SK-N-SH (cell line): ENCODE data around the gene DVL2. TPM values are rescaled to one million over a fixed set of nuclear protein-coding genes. Genes with fewer than 3 reads are reported as not detected.

Source experiments
- CTCF ChIA-PET: fragments of 300-600, 350-600 bp; formaldehyde crosslinking; extraction: SDS; loops from one replicate; lab custom pipeline; 2021; lab: Yijun Ruan, JAX
- POLR2A ChIA-PET: fragments of 350-600 bp; sonication (Branson Sonifier 250); formaldehyde crosslinking; extraction: SDS; loops from one replicate; lab custom pipeline; 2020; ENCODE audit warnings: antibody characterized with exemption, inconsistent platforms; lab: Yijun Ruan, JAX
- DNase-seq: peaks from one replicate; pipeline ENCODE4 v3.0.0; 2012
- H2AFZ ChIP-seq: fragments of 200-600 bp; sonication (generic); 2 replicates; pipeline ENCODE4 v1.8.1; 2016; ENCODE audit warnings: antibody characterized with exemption, mild to moderate bottlenecking, low read depth
- H3F3A ChIP-seq: fragments of 200-600 bp; sonication (generic); replicated peaks from 2 replicates; pipeline ENCODE3; 2016; ENCODE audit warnings: antibody characterized with exemption, mild to moderate bottlenecking; ENCODE audit not compliant: insufficient read depth
- H3K27ac ChIP-seq, 2 experiments: fragments of 200-500 bp in 1 of 2; fragments of 200-600 bp in 1 of 2; sonication (Bioruptor generic) in 1 of 2; sonication (generic), shearing (Covaris generic) in 1 of 2; 2 replicates each; pipeline versions ENCODE4 v1.5.1 to v1.6.1; 2014 to 2016; ENCODE audit warnings: low read depth in 2 of 2, inconsistent platforms in 1 of 2, low read length in 1 of 2, mild to moderate bottlenecking in 1 of 2, mixed read lengths in 1 of 2
- H3K27me3 ChIP-seq: fragments of 200-600 bp; sonication (generic), shearing (Covaris generic); 2 replicates; pipeline ENCODE4 v1.6.1; 2016; ENCODE audit warnings: mixed run types; ENCODE audit not compliant: insufficient read depth
- H3K36me3 ChIP-seq, 2 experiments: fragments of 200-500 bp in 1 of 2; fragments of 200-600 bp in 1 of 2; sonication (Bioruptor generic) in 1 of 2; sonication (generic) in 1 of 2; replicated peaks in 1 of 2; 2 replicates each; pipeline versions ENCODE3 to v1.5.1; 2014 to 2016; ENCODE audit warnings: low read length in 1 of 2, mild to moderate bottlenecking in 1 of 2; ENCODE audit not compliant: insufficient read depth in 2 of 2, control insufficient read depth in 1 of 2
- H3K4me1 ChIP-seq, 2 experiments: fragments of 200-500 bp in 1 of 2; fragments of 200-600 bp in 1 of 2; sonication (Bioruptor generic) in 1 of 2; sonication (generic), shearing (Covaris generic) in 1 of 2; 2 replicates each; pipeline versions ENCODE4 v1.5.1 to v1.6.1; 2014 to 2016; ENCODE audit warnings: low read depth in 1 of 2, low read length in 1 of 2, mixed run types in 1 of 2; ENCODE audit not compliant: insufficient read depth in 2 of 2, control insufficient read depth in 1 of 2
- H3K4me2 ChIP-seq: fragments of 200-600 bp; sonication (generic), shearing (Covaris generic); 2 replicates; pipeline ENCODE4 v1.6.1; 2017; ENCODE audit warnings: mixed run types
- H3K4me3 ChIP-seq, 2 experiments: fragments of 200-500 bp in 1 of 2; fragments of 200-600 bp in 1 of 2; sonication (Bioruptor generic) in 1 of 2; sonication (generic), shearing (Covaris generic) in 1 of 2; 2 replicates each; pipeline versions ENCODE4 v1.5.1 to v1.8.1; 2014 to 2016; ENCODE audit warnings: low read depth in 2 of 2, inconsistent platforms in 1 of 2, low read length in 1 of 2, mild to moderate bottlenecking in 1 of 2, mixed read lengths in 1 of 2, moderate library complexity in 1 of 2
- H3K79me2 ChIP-seq: fragments of 200-600 bp; sonication (generic); 2 replicates; pipeline ENCODE4 v1.8.1; 2017; ENCODE audit warnings: mild to moderate bottlenecking; ENCODE audit not compliant: insufficient read depth
- H3K9ac ChIP-seq: fragments of 200-600 bp; sonication (generic); 2 replicates; pipeline ENCODE4 v1.6.1; 2017; ENCODE audit warnings: mixed run types
- H3K9me2 ChIP-seq: fragments of 200-600 bp; sonication (generic); 2 replicates; pipeline ENCODE4 v1.6.1; 2017; ENCODE audit warnings: mixed run types
- H3K9me3 ChIP-seq: fragments of 200-600 bp; sonication (generic); 2 replicates; pipeline ENCODE4 v1.6.1; 2017; ENCODE audit warnings: mixed run types, mild to moderate bottlenecking, moderate library complexity
- H4K20me1 ChIP-seq: fragments of 200-600 bp; sonication (generic); 2 replicates; pipeline ENCODE4 v1.6.1; 2017; ENCODE audit warnings: mild to moderate bottlenecking, mixed run types; ENCODE audit not compliant: insufficient read depth
- CTCF ChIP-seq: fragments of 200-600 bp; sonication (generic); IDR thresholded peaks from 2 replicates; pipeline ENCODE4 v1.6.1; 2017; ENCODE audit warnings: antibody characterized with exemption, mild to moderate bottlenecking, moderate library complexity
- EZH2phosphoT487 ChIP-seq: fragments of 200-600 bp; sonication (generic); IDR thresholded peaks from 2 replicates; pipeline ENCODE4 v1.6.1; 2017; ENCODE audit warnings: low read depth, mixed run types, mild to moderate bottlenecking, antibody characterized with exemption, moderate library complexity, borderline replicate concordance
- FOXJ3 ChIP-seq: sonication (generic); formaldehyde crosslinking; IDR thresholded peaks from 2 replicates; pipeline ENCODE4 v1.5.1; 2020; ENCODE audit warnings: mild to moderate bottlenecking, missing genetic modification reagents
- FOXM1 ChIP-seq: IDR thresholded peaks from 2 replicates; pipeline ENCODE4 v1.4.0; 2012; ENCODE audit warnings: low read depth, mild to moderate bottlenecking
- JUND ChIP-seq: IDR thresholded peaks from 2 replicates; pipeline ENCODE4 v1.4.0; 2012
- MAX ChIP-seq: IDR thresholded peaks from 2 replicates; pipeline ENCODE4 v1.4.0; 2012; ENCODE audit warnings: low read depth
- NRF1 ChIP-seq: IDR thresholded peaks from 2 replicates; pipeline ENCODE4 v1.6.1; 2012; ENCODE audit warnings: low read depth, mild to moderate bottlenecking, low read length
- PBX3 ChIP-seq: IDR thresholded peaks from 2 replicates; pipeline ENCODE4; 2012
- POLR2AphosphoS5 ChIP-seq: IDR thresholded peaks from 2 replicates; pipeline ENCODE4 v1.6.1; 2012; ENCODE audit warnings: low read depth, low read length
- RAD21 ChIP-seq: IDR thresholded peaks from 2 replicates; pipeline ENCODE4 v1.6.1; 2012; ENCODE audit warnings: mild to moderate bottlenecking, low read length
- RCOR1 ChIP-seq: fragments of 150-350 bp; IDR thresholded peaks from 2 replicates; pipeline ENCODE4 v1.6.1; 2017; ENCODE audit warnings: antibody characterized with exemption, low read length
- TAF1 ChIP-seq: IDR thresholded peaks from 2 replicates; pipeline ENCODE4 v1.6.1; 2012; ENCODE audit warnings: low read depth, mild to moderate bottlenecking, low read length, moderate library complexity, borderline replicate concordance
- ZBTB33 ChIP-seq: IDR thresholded peaks from 2 replicates; pipeline ENCODE4 v1.4.0; 2012; ENCODE audit warnings: low read depth, borderline replicate concordance
- WGBS: methylation state at CpG from one replicate; pipeline ENCODE4 v1.1.6; 2017; ENCODE audit warnings: low lambda C conversion rate; 5-methylcytosine and 5-hydroxymethylcytosine counted together
- polyA plus RNA-seq, 3 experiments: library from polyadenylated mRNA; depleted of rRNA; stranded (reverse); fragments of >200 nt; gene quantifications; 2 replicates each; pipeline ENCODE4 v1.2.3, GENCODE V29; 2012

The DVL2 gene
- polyA plus RNA-seq, 1 of the 3 experiments (the other 2 are of a cell fraction) = 8.3 TPM

- TF ChIP-seq FOXJ3 = no peak
- TF ChIP-seq RAD21 = no peak
- TF ChIP-seq POLR2AphosphoS5 = no peak
- TF ChIP-seq TAF1 = no peak
- TF ChIP-seq NRF1 = no peak
- no peak for TF ChIP-seq EZH2phosphoT487
These were observed 42.6 kb downstream of the DVL2 start (continued) for GRCh38 chr17:7191571-7192270.

- no peaks in the 10 kb centered on the region for H3K4me1 ChIP-seq
- TF ChIP-seq ZBTB33 (no peak), FOXM1 (no peak)
- TF ChIP-seq, all 33 proteins: peak for 0
- H3K36me3 ChIP-seq = peaks cover 19 to 31% of the 10 kb centered on the region in 2 experiments
- no peak overlapping the region for H3K9ac ChIP-seq
- H4K20me1 ChIP-seq = no peaks in the 10 kb centered on the region
- 98% methylated on average over 11 of the region's 12 CpGs for WGBS
- ChIA-PET CTCF (interaction anchor here (0.8 to 1.5 kb wide), 2 partner anchors 23 to 139 kb away, joined by 3 to 4 read pairs; no protein-coding TSS in a partner anchor), POLR2A (no interaction called here)
- H3K27ac ChIP-seq = no peak overlapping the region
- no peak for DNase-seq
- no peak overlapping the region for H2AFZ ChIP-seq
- H3K9me3 ChIP-seq = no peaks in the 10 kb centered on the region
- no peaks in the 10 kb centered on the region for H3K9me2 ChIP-seq
- no peaks in the 10 kb centered on the region for H3K27me3 ChIP-seq
- no peak overlapping the region for H3K4me2 ChIP-seq
- no peaks in the 10 kb centered on the region for H3K79me2 ChIP-seq
- H3F3A ChIP-seq = no peaks in the 10 kb centered on the region
- H3K4me3 ChIP-seq = no peak overlapping the region
These were observed 43.2 kb downstream of the DVL2 start for GRCh38 chr17:7191069-7191468.

GRCh38 chr17:7190276-7190917 lies 43.9 kb downstream of the DVL2 start:
- WGBS = 93% methylated on average over 8 of the region's 14 CpGs
- no peak overlapping the region for H3K9ac ChIP-seq
- no peaks in the 10 kb centered on the region for H3F3A ChIP-seq
- ChIA-PET POLR2A (no interaction called here), CTCF (interaction anchor here (1.5 kb wide), 1 partner anchor 24 kb away, joined by 4 read pairs; no protein-coding TSS in a partner anchor)
- no peak overlapping the region for H3K4me3 ChIP-seq
- no peak for TF ChIP-seq RAD21
- no peak for TF ChIP-seq CTCF
- TF ChIP-seq PBX3 = no peak
- no peak for TF ChIP-seq POLR2AphosphoS5
- TF ChIP-seq EZH2phosphoT487 = no peak
- no peak for TF ChIP-seq FOXJ3
- TF ChIP-seq MAX = no peak
- no peak for TF ChIP-seq JUND
- TF ChIP-seq FOXM1 = no peak
- no peak for TF ChIP-seq RCOR1
- TF ChIP-seq, all 33 proteins: peak for 0
- Histone ChIP-seq H3K79me2 (no peaks in the 10 kb centered on the region), H4K20me1 (no peaks in the 10 kb centered on the region), H3K4me2 (no peak overlapping the region), H3K4me1 (no peaks in the 10 kb centered on the region), H3K27ac (no peak overlapping the region), H3K36me3 (peaks cover 12 to 24% of the 10 kb centered on the region in 2 experiments), H2AFZ (no peak overlapping the region), H3K27me3 (no peaks in the 10 kb centered on the region), H3K9me3 (no peaks in the 10 kb centered on the region), H3K9me2 (no peaks in the 10 kb centered on the region)
- DNase-seq = no peak
